HepG2 (cell line): ENCODE measurements around the gene ZNF554. TPM values are rescaled to one million over a fixed set of nuclear protein-coding genes. Genes with fewer than 3 reads are reported as not detected.

Experiments
- DNMT1 ChIP-seq: sonication (generic); formaldehyde crosslinking; IDR thresholded peaks from 2 replicates; pipeline ENCODE4 v1.5.1; 2020; ENCODE audit warnings: mild to moderate bottlenecking, missing genetic modification reagents
- EP300 ChIP-seq, 3 experiments: sonication (generic) in 1 of 3; formaldehyde crosslinking in 1 of 3; IDR thresholded peaks; 2 replicates each; pipeline versions ENCODE4 v1.5.1 to v1.6.1; 2011 to 2020; ENCODE audit warnings: low read depth in 2 of 3, low read length in 2 of 3, borderline replicate concordance in 1 of 3, improper control_type of control experiment in 1 of 3, mild to moderate bottlenecking in 1 of 3, missing genetic modification reagents in 1 of 3, moderate library complexity in 1 of 3
- SP1 ChIP-seq, 2 experiments: fragments of 450-650 bp in 1 of 2; sonication (generic) in 1 of 2; formaldehyde crosslinking in 1 of 2; IDR thresholded peaks; 2 replicates each; pipeline versions ENCODE4 v1.4.0 to v1.6.1; 2016 to 2020; ENCODE audit warnings: missing genetic modification reagents in 1 of 2
- ZBTB37 ChIP-seq: sonication (generic); formaldehyde crosslinking; IDR thresholded peaks from 2 replicates; pipeline ENCODE4 v1.4.0; 2020; ENCODE audit warnings: mild to moderate bottlenecking, missing genetic modification reagents
- ZNF124 ChIP-seq: sonication (generic); formaldehyde crosslinking; IDR thresholded peaks from 2 replicates; pipeline ENCODE4 v1.4.0; 2020; ENCODE audit warnings: missing genetic modification reagents
- ZNF260 ChIP-seq: sonication (generic); formaldehyde crosslinking; IDR thresholded peaks from 2 replicates; pipeline ENCODE4 v1.4.0; 2020; ENCODE audit warnings: missing genetic modification reagents, low read depth, mild to moderate bottlenecking, borderline replicate concordance
- ZNF589 ChIP-seq: sonication (generic); formaldehyde crosslinking; conservative IDR thresholded peaks from 2 replicates; pipeline ENCODE4 v1.8.0; 2022; ENCODE audit warnings: mild to moderate bottlenecking, moderate library complexity, missing genetic modification reagents
- polyA plus RNA-seq, 8 experiments: library from polyadenylated mRNA; depleted of rRNA in 3 of 8; stranded (reverse) in 7 of 8; unstranded in 1 of 8; fragments of >200 nt; fragmentation: Illumina TruSeq in 4 of 8; extraction: Trizol in 4 of 8; gene quantifications; 2 replicates each; pipeline versions ENCODE4 v1.2.1 to v1.2.3, GENCODE V29; 2011 to 2016; ENCODE audit warnings: low read depth in 4 of 8, missing spikeins in 1 of 8, mixed read lengths in 1 of 8; ENCODE audit not compliant: insufficient read depth in 1 of 8
- total RNA-seq, 5 experiments: library from RNA; depleted of rRNA; stranded (reverse); fragments of >200 nt; fragmentation: Illumina TruSeq; extraction: Trizol; gene quantifications; 2 replicates each; pipeline ENCODE4 v1.2.3, GENCODE V29; 2016; ENCODE audit warnings: low read depth in 1 of 5

The ZNF554 gene
- total and polyA plus RNA-seq, 2 of the 13 experiments (the other 11 are each of a cell fraction or from before 2014, with no cell fraction given) = 2.2 to 2.7 TPM

- TF ChIP-seq EP300 (IDR thresholded peaks at IDR 0.05; ENCODE audit: low read depth in 2 of 2, low read length in 2 of 2) (no peak), EP300 (CRISPR knock-in tag; IDR thresholded peaks at IDR 0.05; ENCODE audit: borderline replicate concordance) (0 out of 2 replicates have a peak, but pooled peaks have one; percentile 16), SP1 (IDR thresholded peaks at IDR 0.05) (0 out of 2 replicates have a peak, but pooled peaks have one; percentile 8), SP1 (CRISPR knock-in tag; IDR thresholded peaks at IDR 0.05) (peak; percentile 48), ZNF589 (CRISPR knock-in tag) (peak; percentile 75; the same call in 1 of the 2 replicates), ZBTB37 (CRISPR knock-in tag) (no peak), DNMT1 (CRISPR knock-in tag) (no peak), ZNF260 (CRISPR knock-in tag) (no peak), ZNF124 (CRISPR knock-in tag) (no peak)
These were observed 21.4 kb downstream of the ZNF554 start, which contains the start of gene ZNF555 (continued) for GRCh38 chr19:2840794-2841791.
